Spleen (tissue), 11 donors: Measurements from ENCODE around the gene DAB2IP. TPM values are rescaled to one million over a fixed set of nuclear protein-coding genes. Genes with fewer than 3 reads are reported as not detected.
"Not testable (repeated sequence)": the region's sequence is repeated elsewhere in the genome, so short reads cannot be mapped to it uniquely, and the experiment has no call there.

Experiments
- DNase-seq: peaks from one replicate; pipeline ENCODE4 v3.0.0-alpha.2; 2020
- H3K27ac ChIP-seq, 8 donors: fragments of 200-600 bp; sonication (generic) in 7 of 8; 1 replicate in 4 of 8; 2 replicates in 4 of 8; pipeline versions ENCODE4 v1.5.0 to v1.8.0; 2016 to 2021; ENCODE audit warnings: inconsistent platforms in 4 of 8, mild to moderate bottlenecking in 4 of 8, moderate library complexity in 1 of 8
- H3K27me3 ChIP-seq, 7 donors: fragments of 200-600 bp; sonication (generic) in 6 of 7; replicated peaks in 1 of 7; 1 replicate in 4 of 7; 2 replicates in 3 of 7; pipeline versions ENCODE4 v1.5.0 to v1.8.0; 2016 to 2021; ENCODE audit warnings: inconsistent platforms in 3 of 7, mild to moderate bottlenecking in 1 of 7
- H3K36me3 ChIP-seq, 6 donors: fragments of 200-600 bp; sonication (generic) in 5 of 6; 1 replicate in 4 of 6; 2 replicates in 2 of 6; pipeline versions ENCODE4 v1.5.0 to v1.8.0; 2016 to 2021; ENCODE audit warnings: inconsistent platforms in 2 of 6
- H3K4me1 ChIP-seq, 6 donors: fragments of 200-600 bp; sonication (generic) in 5 of 6; 1 replicate in 3 of 6; 2 replicates in 3 of 6; pipeline versions ENCODE4 v1.5.0 to v1.8.0; 2016 to 2021; ENCODE audit warnings: inconsistent platforms in 3 of 6
- H3K4me3 ChIP-seq, 8 donors: fragments of 200-600 bp; sonication (generic) in 7 of 8; 1 replicate in 4 of 8; 2 replicates in 4 of 8; pipeline versions ENCODE4 v1.5.0 to v1.8.0; 2016 to 2021; ENCODE audit warnings: inconsistent platforms in 4 of 8, mild to moderate bottlenecking in 4 of 8, moderate library complexity in 2 of 8
- H3K9me3 ChIP-seq, 8 donors: fragments of 200-600 bp; sonication (generic) in 7 of 8; 1 replicate in 4 of 8; 2 replicates in 4 of 8; pipeline versions ENCODE4 v1.5.0 to v1.8.0; 2016 to 2021; ENCODE audit warnings: inconsistent platforms in 4 of 8
- POLR2A ChIP-seq, 3 donors: fragments of 450-650 bp; IDR thresholded peaks; one replicate each; pipeline ENCODE4 v1.5.1; 2017; ENCODE audit warnings: antibody characterized with exemption in 3 of 3, mild to moderate bottlenecking in 1 of 3
- POLR2AphosphoS5 ChIP-seq, 3 donors: sonication (generic); formaldehyde crosslinking; IDR thresholded peaks; one replicate each; pipeline ENCODE4 v1.5.1; 2017; ENCODE audit warnings: antibody characterized with exemption in 3 of 3
- WGBS, 5 donors: extraction: QIAGEN DNeasy Blood & Tissue Kit in 3 of 5; methylation state at CpG; one replicate each; pipeline versions ENCODE4 v1.1.5 to v1.1.7; 2013 to 2018; 5-methylcytosine and 5-hydroxymethylcytosine counted together
- intact Hi-C: fragments of 100-400 bp; cut with DNase I; formaldehyde crosslinking; loops from one replicate; pipeline ENCODE4 v1.15.0; 2023; ENCODE audit warnings: low total_unique reads
- polyA plus RNA-seq, 3 donors: library from polyadenylated mRNA; stranded (reverse); fragments of 200-250 nt; gene quantifications; one replicate each; pipeline ENCODE4 v1.2.1, GENCODE V29; 2013
- total RNA-seq, 7 donors: library from RNA; depleted of rRNA in 3 of 7; stranded (reverse); fragments of >200 nt in 3 of 7; fragmentation: NEBNext Ultra II Directional in 4 of 7; extraction: Animal tissue kit (Norgen Biotek cat#: 25700) in 4 of 7; gene quantifications; one replicate each; pipeline versions ENCODE4 v1.1.0 to v1.2.1, GENCODE V29; 2016 to 2021
- TF ChIP-seq, protein P1 (sequence below), 11 experiments: fragments of 200-600 bp in 7 of 11; fragments of 450-650 bp in 4 of 11; sonication (generic) in 4 of 11; IDR thresholded peaks in 8 of 11; conservative IDR thresholded peaks in 3 of 11; 1 replicate in 7 of 11; 2 replicates in 4 of 11; pipeline versions ENCODE4 v1.4.0 to v1.8.0; 2016 to 2021; ENCODE audit warnings: antibody characterized with exemption in 11 of 11, inconsistent platforms in 4 of 11, mild to moderate bottlenecking in 1 of 11
- donor health status: healthy with polysubstance abuse.
- donor health status: DM: no; HTN: no; CAD: no; lungs with moderate emphysema.
- donor health status: DM: no; HTN: no; CAD: no.
- donor health status: Bipolar disorder and iron deficiency.
- donor health status: healthy.
- donor health status: DM: no; HTN: no; CAD: no.
- donor health status: DM: yes; HTN: yes; CAD: no.

DAB2IP gene
- total and polyA plus RNA-seq, 10 donors: 5.0 to 83.0 (median 38.1) TPM

DNA sequence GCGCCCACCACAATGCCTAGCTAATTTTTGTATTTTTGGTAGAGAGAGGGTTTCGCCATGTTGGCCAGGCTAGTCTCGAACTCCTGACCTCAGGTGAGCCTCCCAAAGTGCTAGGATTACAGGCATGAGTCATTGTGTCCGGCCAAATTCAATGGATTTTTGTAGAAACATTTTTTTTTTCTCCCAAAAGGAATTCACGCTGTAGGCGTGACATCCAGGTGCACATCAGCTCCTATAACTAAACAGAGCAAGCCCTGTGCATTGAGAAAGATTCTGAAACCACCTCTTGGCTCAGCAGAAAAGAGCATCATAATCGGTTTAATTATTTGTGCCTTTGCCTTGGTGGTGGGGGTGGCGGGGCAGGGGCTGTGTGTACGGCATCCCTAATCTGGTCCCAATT, 32.9 kb upstream of the DAB2IP start:
- intact Hi-C loops: no loop called here
- no peak for DNase-seq
- H3K4me3 ChIP-seq: no peak overlapping the region
- TF ChIP-seq, protein P1, sequence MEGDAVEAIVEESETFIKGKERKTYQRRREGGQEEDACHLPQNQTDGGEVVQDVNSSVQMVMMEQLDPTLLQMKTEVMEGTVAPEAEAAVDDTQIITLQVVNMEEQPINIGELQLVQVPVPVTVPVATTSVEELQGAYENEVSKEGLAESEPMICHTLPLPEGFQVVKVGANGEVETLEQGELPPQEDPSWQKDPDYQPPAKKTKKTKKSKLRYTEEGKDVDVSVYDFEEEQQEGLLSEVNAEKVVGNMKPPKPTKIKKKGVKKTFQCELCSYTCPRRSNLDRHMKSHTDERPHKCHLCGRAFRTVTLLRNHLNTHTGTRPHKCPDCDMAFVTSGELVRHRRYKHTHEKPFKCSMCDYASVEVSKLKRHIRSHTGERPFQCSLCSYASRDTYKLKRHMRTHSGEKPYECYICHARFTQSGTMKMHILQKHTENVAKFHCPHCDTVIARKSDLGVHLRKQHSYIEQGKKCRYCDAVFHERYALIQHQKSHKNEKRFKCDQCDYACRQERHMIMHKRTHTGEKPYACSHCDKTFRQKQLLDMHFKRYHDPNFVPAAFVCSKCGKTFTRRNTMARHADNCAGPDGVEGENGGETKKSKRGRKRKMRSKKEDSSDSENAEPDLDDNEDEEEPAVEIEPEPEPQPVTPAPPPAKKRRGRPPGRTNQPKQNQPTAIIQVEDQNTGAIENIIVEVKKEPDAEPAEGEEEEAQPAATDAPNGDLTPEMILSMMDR (IDR thresholded peaks at IDR 0.05 in 8 of 11, conservative IDR thresholded peaks at IDR 0.05 in 3 of 11): no peak
- TF ChIP-seq POLR2AphosphoS5 (IDR thresholded peaks at IDR 0.05): no peak
- no peak for TF ChIP-seq POLR2A (IDR thresholded peaks at IDR 0.05)
- WGBS, 5 donors: 80 to 90% (median 84%) methylated on average over 9 of the region's 9 CpGs
- peaks cover 0 to 18% (median 1%) of the 10 kb centered on the region in 6 donors for H3K4me1 ChIP-seq
- no peaks in the 10 kb centered on the region for H3K9me3 ChIP-seq
- H3K27me3 ChIP-seq: peaks cover 0 to 35% (median 0%) of the 10 kb centered on the region in 7 donors
- no peak overlapping the region for H3K27ac ChIP-seq
- H3K36me3 ChIP-seq: no peaks in the 10 kb centered on the region

DNA sequence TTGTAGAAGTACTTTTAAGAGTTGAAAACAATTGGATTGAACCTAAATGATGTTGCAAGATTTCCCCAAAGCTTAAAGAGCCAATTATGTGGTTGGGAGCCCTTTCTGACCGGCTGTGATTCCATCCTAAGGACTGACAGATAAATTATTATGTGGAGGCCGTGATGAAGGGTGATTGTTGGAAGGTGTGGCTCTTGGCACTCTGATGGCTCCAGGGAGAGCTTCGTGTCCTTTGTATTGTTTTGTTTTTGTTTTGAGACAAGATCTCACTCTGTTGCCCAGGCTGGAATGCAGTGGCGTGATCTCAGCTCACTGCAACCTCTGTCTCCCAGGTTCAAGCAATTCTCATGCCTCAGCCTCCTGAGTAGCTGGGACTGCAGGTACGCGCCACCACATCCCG, 32.5 kb upstream of the DAB2IP start:
- H3K4me3 ChIP-seq, H3K9me3 ChIP-seq, DNase-seq, intact Hi-C loops, H3K36me3 ChIP-seq, H3K27ac ChIP-seq: not testable (repeated sequence)
- Histone ChIP-seq H3K4me1 (peaks cover 0 to 16% (median 0%) of the 10 kb centered on the region in 6 donors), H3K27me3 (peaks cover 0 to 33% (median 0%) of the 10 kb centered on the region in 7 donors)
- WGBS, 5 donors: 85 to 96% (median 92%) methylated on average over 7 of the region's 7 CpGs

DNA sequence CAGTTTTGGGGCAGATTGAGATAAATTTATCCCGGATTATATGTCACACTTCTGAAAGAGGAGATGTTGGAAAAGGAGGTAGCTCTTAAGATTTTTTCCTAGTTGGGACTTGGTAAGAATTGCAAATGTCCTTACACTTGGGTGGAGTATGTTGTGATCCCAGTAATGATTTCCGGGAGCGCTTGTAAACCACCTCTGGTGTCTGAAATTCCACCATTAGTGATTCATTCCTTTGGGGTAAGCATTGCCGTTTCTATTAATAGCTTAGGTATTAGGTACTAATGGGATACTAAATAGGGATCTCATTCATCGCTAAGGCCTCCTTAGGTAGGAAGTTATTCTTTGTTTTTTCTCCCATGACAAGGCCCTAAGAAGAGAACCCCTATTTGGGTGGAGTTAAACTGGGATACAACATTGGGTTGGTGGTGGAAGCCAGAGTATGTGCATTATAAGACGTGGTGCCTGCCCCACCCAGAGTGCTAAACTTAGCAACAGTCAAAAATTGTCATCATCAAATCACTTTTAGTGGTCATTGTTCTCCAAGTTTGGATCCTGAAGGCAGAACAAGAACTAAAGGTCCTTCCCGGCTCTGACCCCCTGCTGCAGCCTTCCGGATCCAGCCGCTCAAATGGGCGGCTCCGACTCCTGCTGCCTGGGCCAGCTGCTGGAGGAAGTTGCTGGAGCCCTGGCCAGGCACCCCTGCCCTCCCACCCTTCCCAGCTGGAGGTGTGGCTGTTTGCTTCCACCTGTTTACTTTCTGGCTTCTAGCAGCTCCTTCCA, 31.7 kb upstream of the DAB2IP start:
- DNase-seq: no peak
- peak overlapping the region in 5 of 8 donors; percentile 9 to 46 (median 27) for H3K27ac ChIP-seq
- no peaks in the 10 kb centered on the region for H3K9me3 ChIP-seq
- WGBS, 5 donors: 70 to 88% (median 73%) methylated on average over 11 of the region's 11 CpGs
- H3K4me3 ChIP-seq: no peak overlapping the region
- intact Hi-C loops: no loop called here
- H3K27me3 ChIP-seq: peaks cover 0 to 25% (median 0%) of the 10 kb centered on the region in 7 donors
- peak; percentile 60 to 78 (median 69) for TF ChIP-seq POLR2AphosphoS5 (IDR thresholded peaks at IDR 0.05)
- no peak for TF ChIP-seq POLR2A (IDR thresholded peaks at IDR 0.05)
- H3K36me3 ChIP-seq: no peaks in the 10 kb centered on the region
- H3K4me1 ChIP-seq: peaks cover 0 to 16% (median 0%) of the 10 kb centered on the region in 6 donors

DNA sequence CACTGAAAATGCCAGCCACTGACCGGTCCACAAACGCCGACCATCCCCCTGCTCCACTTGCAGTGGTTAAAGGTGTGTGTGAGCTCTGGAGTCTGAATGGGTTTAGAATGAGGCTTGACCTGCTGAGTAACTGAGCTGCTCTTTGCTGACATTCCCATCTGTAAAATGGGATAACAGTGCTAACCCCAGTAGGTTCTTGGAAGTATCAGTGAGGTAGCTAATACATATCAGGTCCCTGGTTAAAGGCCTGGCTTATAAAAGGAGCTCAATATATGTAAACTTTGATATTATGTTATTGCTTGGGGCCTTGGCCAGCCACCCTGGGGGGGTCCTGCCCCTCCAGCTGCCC, 31.1 kb upstream of the DAB2IP start:
- H3K36me3 ChIP-seq: no peaks in the 10 kb centered on the region
- no peak overlapping the region for H3K4me3 ChIP-seq
- H3K27ac ChIP-seq: peak overlapping the region in 3 of 8 donors; percentile 27 to 46 (median 41)
- intact Hi-C loops: no loop called here
- peaks cover 0 to 19% (median 0%) of the 10 kb centered on the region in 7 donors for H3K27me3 ChIP-seq
- TF ChIP-seq POLR2A (IDR thresholded peaks at IDR 0.05) (no peak), POLR2AphosphoS5 (IDR thresholded peaks at IDR 0.05) (no peak)
- TF ChIP-seq, protein P1 (IDR thresholded peaks at IDR 0.05 in 8 of 11, conservative IDR thresholded peaks at IDR 0.05 in 3 of 11): no peak
- H3K4me1 ChIP-seq: peaks cover 0 to 16% (median 0%) of the 10 kb centered on the region in 6 donors
- DNase-seq: no peak
- no peaks in the 10 kb centered on the region for H3K9me3 ChIP-seq
- 76 to 92% (median 79%) methylated on average over 3 of the region's 3 CpGs for WGBS, 5 donors

DNA sequence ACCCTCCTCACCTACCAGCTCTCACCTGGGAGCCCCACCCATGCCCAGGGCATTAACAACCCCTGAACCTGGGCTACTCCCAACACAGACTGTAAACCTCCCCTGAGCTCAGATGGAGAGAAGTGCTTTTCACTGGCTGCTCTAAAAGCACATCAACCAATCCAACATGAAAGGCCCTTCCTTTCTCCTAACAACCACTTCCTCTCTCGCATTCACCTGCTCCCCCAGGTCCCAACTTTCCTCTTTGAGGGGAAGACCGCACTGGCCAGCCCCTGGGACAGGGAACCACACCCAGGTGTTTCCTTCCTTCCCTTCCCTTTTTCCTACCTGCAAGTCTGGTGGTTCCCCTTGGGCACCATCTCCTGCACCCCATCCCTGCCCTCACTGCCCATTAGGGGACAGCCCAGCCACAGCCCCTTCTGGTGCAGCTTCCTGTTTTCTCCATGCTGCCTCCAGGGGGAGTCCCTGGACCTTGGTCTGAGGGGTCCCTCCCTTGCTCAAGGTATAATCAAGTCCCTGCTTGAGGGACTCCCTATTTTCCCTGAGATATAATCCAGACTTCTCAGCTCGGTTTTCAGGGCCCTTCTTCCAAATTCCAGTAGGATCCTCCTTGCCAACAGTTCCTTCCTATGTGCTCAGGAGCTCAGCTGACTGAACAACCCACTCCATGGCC, 30.5 kb upstream of the DAB2IP start:
- DNase-seq: no peak
- no peak overlapping the region for H3K27ac ChIP-seq
- no peaks in the 10 kb centered on the region for H3K9me3 ChIP-seq
- H3K36me3 ChIP-seq: no peaks in the 10 kb centered on the region
- WGBS, 5 donors: 23 to 33% (median 25%) methylated on average over 3 of the region's 3 CpGs
- H3K27me3 ChIP-seq: peaks cover 0 to 15% (median 0%) of the 10 kb centered on the region in 7 donors
- TF ChIP-seq POLR2AphosphoS5 (IDR thresholded peaks at IDR 0.05): no peak
- TF ChIP-seq, protein P1 (IDR thresholded peaks at IDR 0.05 in 8 of 11, conservative IDR thresholded peaks at IDR 0.05 in 3 of 11): peak in 4 of 11 experiments; percentile 20 to 43 (median 32)
- H3K4me3 ChIP-seq: no peak overlapping the region
- H3K4me1 ChIP-seq: peaks cover 0 to 16% (median 0%) of the 10 kb centered on the region in 6 donors
- intact Hi-C loops: no loop called here
